Measurements from ENCODE around the gene SLC25A38.

The SLC25A38 gene

DNA sequence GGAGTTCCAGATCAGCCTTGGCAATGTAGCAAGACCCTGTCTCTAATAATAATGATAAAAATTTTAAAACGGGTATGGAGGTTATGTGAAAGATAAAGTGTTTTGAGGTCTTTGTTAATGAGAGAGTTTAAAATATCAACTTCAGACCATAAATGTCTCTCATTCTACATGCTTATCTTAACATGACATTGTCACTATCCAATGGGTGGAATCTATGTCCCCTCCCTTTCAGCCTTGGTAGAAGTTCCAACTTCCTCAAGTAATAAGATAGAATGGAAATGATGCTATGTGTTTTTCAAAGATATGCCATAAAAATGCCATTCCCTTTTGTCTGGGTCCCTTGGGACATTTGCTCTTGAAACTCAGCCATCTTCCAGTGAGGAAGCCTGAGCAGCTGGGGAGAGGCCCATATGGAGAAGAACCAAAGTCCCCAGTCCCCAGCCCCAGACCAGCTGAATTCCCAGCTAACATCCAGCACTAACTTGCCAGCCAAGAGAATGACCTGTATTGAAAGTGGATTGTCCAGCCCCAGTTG lies 40.3 kb downstream of the SLC25A38 start:
- Histone ChIP-seq H3K4me3 (ENCODE audit: low read depth in 1 of 2, low read length in 1 of 2) (no peak overlapping the region), H3K4me1 (ENCODE audit: control insufficient read depth in 1 of 2, insufficient read depth in 1 of 2, low read depth in 1 of 2, low read length in 1 of 2) (no peaks in the 10 kb centered on the region), H3K9me3 (no peaks in the 10 kb centered on the region), H3K36me3 (no peaks in the 10 kb centered on the region), H3K27ac (no peak overlapping the region), H3K27me3 (peaks cover 1% of the 10 kb centered on the region)
- TF ChIP-seq CTCF (IDR thresholded peaks at IDR 0.05) = no peak

GRCh38 chr3:39426312-39426711 lies 43.1 kb downstream of the SLC25A38 start:
- TF ChIP-seq CTCF (IDR thresholded peaks at IDR 0.05) = no peak
- H3K36me3 ChIP-seq = no peaks in the 10 kb centered on the region
- no peaks in the 10 kb centered on the region for H3K9me3 ChIP-seq
- H3K27ac ChIP-seq = no peak overlapping the region
- H3K4me3 ChIP-seq (ENCODE audit: low read depth in 1 of 2, low read length in 1 of 2) = no peak overlapping the region
- H3K27me3 ChIP-seq = peaks cover 18% of the 10 kb centered on the region
- H3K4me1 ChIP-seq (ENCODE audit: control insufficient read depth in 1 of 2, insufficient read depth in 1 of 2, low read depth in 1 of 2, low read length in 1 of 2) = no peaks in the 10 kb centered on the region

GRCh38 chr3:39427506-39427905 lies 44.3 kb downstream of the SLC25A38 start:
- Histone ChIP-seq H3K27me3 (peaks cover 18% of the 10 kb centered on the region), H3K4me1 (ENCODE audit: control insufficient read depth in 1 of 2, insufficient read depth in 1 of 2, low read depth in 1 of 2, low read length in 1 of 2) (no peaks in the 10 kb centered on the region), H3K4me3 (ENCODE audit: low read depth in 1 of 2, low read length in 1 of 2) (no peak overlapping the region), H3K27ac (no peak overlapping the region), H3K36me3 (no peaks in the 10 kb centered on the region), H3K9me3 (no peaks in the 10 kb centered on the region)
- TF ChIP-seq CTCF (IDR thresholded peaks at IDR 0.05) = no peak

DNA sequence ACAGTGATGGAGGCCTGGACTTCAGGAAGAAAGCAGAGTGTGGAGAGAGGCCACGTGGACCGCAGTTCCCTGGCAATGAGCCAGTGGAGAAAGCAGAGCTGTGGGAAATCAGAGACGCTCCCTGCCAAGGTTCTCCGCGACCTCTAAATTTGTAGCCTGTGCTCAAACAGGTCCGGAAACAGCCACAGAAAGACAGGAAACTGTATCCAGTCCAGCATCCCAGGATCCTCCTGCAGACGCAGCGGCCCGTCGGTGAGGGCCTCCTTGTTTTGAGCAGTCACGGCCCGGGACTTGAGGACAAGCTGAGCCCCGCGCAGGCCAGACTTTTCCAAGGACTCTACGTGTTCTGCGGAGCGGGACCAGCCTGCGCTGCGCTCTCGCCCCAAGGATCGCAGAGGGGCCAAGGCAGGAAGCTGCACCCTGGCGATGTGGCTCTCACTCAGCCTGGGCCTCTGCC lies 45.6 kb downstream of the SLC25A38 start:
- no peak for TF ChIP-seq CTCF (IDR thresholded peaks at IDR 0.05)
- Histone ChIP-seq H3K27me3 (peaks cover 18% of the 10 kb centered on the region), H3K27ac (no peak overlapping the region)

DNA sequence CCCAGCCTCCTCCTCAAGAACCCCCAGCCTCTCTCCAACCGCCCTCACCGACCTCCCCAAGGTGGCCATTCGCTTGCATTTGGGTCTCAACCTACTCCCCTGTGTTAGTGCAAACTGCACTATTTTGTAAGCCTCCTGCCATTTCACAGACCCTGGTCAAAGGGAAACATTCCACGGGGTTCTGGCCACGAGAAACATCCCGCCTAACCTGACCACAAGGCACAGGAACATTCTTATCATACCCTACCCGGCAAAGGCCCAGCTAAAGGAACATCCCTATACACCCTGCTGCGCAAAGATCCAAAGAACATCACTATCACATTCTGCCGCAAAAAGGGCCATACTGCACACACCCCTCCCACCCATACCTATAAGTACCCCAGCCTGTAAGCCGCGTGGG lies 46.3 kb downstream of the SLC25A38 start:
- H3K9me3 ChIP-seq = no peaks in the 10 kb centered on the region
- H3K4me3 ChIP-seq (ENCODE audit: low read depth in 1 of 2, low read length in 1 of 2) = no peak overlapping the region
- peaks cover 18% of the 10 kb centered on the region for H3K27me3 ChIP-seq
- no peak for TF ChIP-seq CTCF (IDR thresholded peaks at IDR 0.05)
- no peaks in the 10 kb centered on the region for H3K36me3 ChIP-seq
- H3K27ac ChIP-seq = no peak overlapping the region
- no peaks in the 10 kb centered on the region for H3K4me1 ChIP-seq (ENCODE audit: control insufficient read depth in 1 of 2, insufficient read depth in 1 of 2, low read depth in 1 of 2, low read length in 1 of 2)

More for the DNA sequence above, 45.6 kb downstream of the SLC25A38 start:
- no peaks in the 10 kb centered on the region for H3K36me3 ChIP-seq
- no peak overlapping the region for H3K4me3 ChIP-seq (ENCODE audit: low read depth in 1 of 2, low read length in 1 of 2)
- H3K4me1 ChIP-seq (ENCODE audit: control insufficient read depth in 1 of 2, insufficient read depth in 1 of 2, low read depth in 1 of 2, low read length in 1 of 2) = no peaks in the 10 kb centered on the region
- no peaks in the 10 kb centered on the region for H3K9me3 ChIP-seq

- Histone ChIP-seq H3K9me3 (no peaks in the 10 kb centered on the region), H3K27me3 (peaks cover 18% of the 10 kb centered on the region), H3K4me3 (ENCODE audit: low read depth in 1 of 2, low read length in 1 of 2) (no peak overlapping the region), H3K27ac (no peak overlapping the region), H3K36me3 (no peaks in the 10 kb centered on the region), H3K4me1 (ENCODE audit: control insufficient read depth in 1 of 2, insufficient read depth in 1 of 2, low read depth in 1 of 2, low read length in 1 of 2) (no peaks in the 10 kb centered on the region)
- TF ChIP-seq CTCF (IDR thresholded peaks at IDR 0.05) = no peak
Measured at GRCh38 chr3:39432342-39432741, 49.2 kb downstream of the SLC25A38 start.
